Adipocyte (in vitro differentiated cells): ENCODE measurements around the gene SPPL2A.
"Not testable (repeated sequence)": the region's sequence is repeated elsewhere in the genome, so short reads cannot be mapped to it uniquely, and the experiment has no call there.

ENCODE experiments used
- DNase-seq: peaks from one replicate; pipeline ENCODE4 v3.0.0-alpha.2; 2015; ENCODE audit warnings: low read depth
- H3K27me3 ChIP-seq: replicated peaks from 2 replicates; pipeline ENCODE4 v1.7.0; 2013; ENCODE audit warnings: mild to moderate bottlenecking, low read length, moderate library complexity; ENCODE audit not compliant: control insufficient read depth, insufficient read depth
- H3K36me3 ChIP-seq: 2 replicates; pipeline ENCODE4 v1.7.0; 2013; ENCODE audit warnings: low read length, mild to moderate bottlenecking, moderate library complexity; ENCODE audit not compliant: control insufficient read depth, insufficient read depth, severe bottlenecking
- H3K4me1 ChIP-seq: 2 replicates; pipeline ENCODE4 v1.7.0; 2013; ENCODE audit warnings: mild to moderate bottlenecking, low read length, moderate library complexity; ENCODE audit not compliant: control insufficient read depth, insufficient read depth
- H3K4me3 ChIP-seq: 2 replicates; pipeline ENCODE4 v1.7.0; 2013; ENCODE audit warnings: mild to moderate bottlenecking, low read length, moderate library complexity
- H3K9ac ChIP-seq: 2 replicates; pipeline ENCODE4 v1.7.0; 2013; ENCODE audit warnings: mild to moderate bottlenecking, low read length, moderate library complexity
- H3K9me3 ChIP-seq: 2 replicates; pipeline ENCODE4 v1.7.0; 2013; ENCODE audit warnings: mild to moderate bottlenecking, low read length, moderate library complexity; ENCODE audit not compliant: control insufficient read depth

The SPPL2A gene

DNA sequence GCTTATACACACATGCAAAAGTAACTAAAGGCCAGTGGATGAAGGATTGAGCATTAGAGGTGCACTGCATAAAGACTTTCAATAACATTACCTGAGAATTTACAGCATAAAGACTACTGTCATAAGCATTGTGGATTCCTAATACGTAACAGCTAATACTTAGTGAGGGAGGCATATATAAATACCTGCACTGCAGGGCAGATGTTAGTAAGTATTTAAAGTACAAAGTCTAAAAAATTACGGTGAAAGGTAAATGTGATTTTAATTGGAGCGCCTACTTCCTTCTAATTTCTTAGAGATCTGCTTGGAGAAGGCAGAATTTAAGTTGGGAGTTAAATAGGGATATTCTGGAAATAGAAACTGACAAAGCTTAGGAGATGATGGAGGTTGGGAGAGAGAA lies 53.5 kb downstream of the SPPL2A start:
- Histone ChIP-seq H3K27me3 (no peaks in the 10 kb centered on the region), H3K4me3 (no peak overlapping the region), H3K36me3 (peaks cover 19% of the 10 kb centered on the region), H3K9ac (no peak overlapping the region), H3K4me1 (no peaks in the 10 kb centered on the region), H3K9me3 (no peaks in the 10 kb centered on the region)
- DNase-seq = no peak

- H3K4me1 ChIP-seq = no peaks in the 10 kb centered on the region
- H3K36me3 ChIP-seq = peaks cover 24% of the 10 kb centered on the region
- no peak overlapping the region for H3K4me3 ChIP-seq
- no peak overlapping the region for H3K9ac ChIP-seq
- H3K27me3 ChIP-seq = no peaks in the 10 kb centered on the region
- H3K9me3 ChIP-seq = no peaks in the 10 kb centered on the region
- no peak for DNase-seq
Measured at GRCh38 chr15:50710585-50710984, 54.9 kb downstream of the SPPL2A start.

GRCh38 chr15:50707878-50708427 lies 57.6 kb downstream of the SPPL2A start:
- H3K9me3 ChIP-seq = no peaks in the 10 kb centered on the region
- no peaks in the 10 kb centered on the region for H3K4me1 ChIP-seq
- no peak for DNase-seq
- no peaks in the 10 kb centered on the region for H3K27me3 ChIP-seq
- H3K36me3 ChIP-seq = peaks cover 20% of the 10 kb centered on the region
- H3K9ac ChIP-seq = no peak overlapping the region
- H3K4me3 ChIP-seq = no peak overlapping the region

GRCh38 chr15:50702762-50703334 lies 62.7 kb downstream of the SPPL2A start:
- Histone ChIP-seq H3K27me3 (no peaks in the 10 kb centered on the region), H3K4me3 (no peak overlapping the region), H3K4me1 (peaks cover 3% of the 10 kb centered on the region), H3K36me3 (peaks cover 11% of the 10 kb centered on the region), H3K9me3 (no peaks in the 10 kb centered on the region), H3K9ac (no peak overlapping the region)
- peak; percentile 45 for DNase-seq

DNA sequence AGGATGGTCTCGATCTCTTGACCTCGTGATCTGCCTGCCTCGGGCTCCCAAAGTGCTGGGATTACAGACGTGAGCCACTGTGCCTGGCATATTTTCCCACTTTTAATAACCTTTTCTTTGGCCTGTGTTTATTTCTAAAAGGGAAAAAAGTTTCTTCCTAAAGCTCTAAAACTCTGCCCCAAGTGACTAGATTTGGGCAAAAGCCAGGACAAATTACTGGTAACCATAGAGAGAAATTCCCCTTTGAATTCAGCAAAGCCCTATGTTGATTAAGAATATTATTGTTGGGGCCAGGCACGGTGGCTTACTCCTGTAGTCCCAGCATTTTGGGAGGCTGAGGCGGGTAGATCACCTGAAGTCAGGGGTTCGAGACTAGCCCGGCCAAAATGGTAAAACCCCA lies 67.4 kb downstream of the SPPL2A start:
- Histone ChIP-seq H3K27me3 (no peaks in the 10 kb centered on the region), H3K4me1 (peaks cover 7% of the 10 kb centered on the region), H3K36me3 (no peaks in the 10 kb centered on the region), H3K9ac (no peak overlapping the region), H3K9me3 (no peaks in the 10 kb centered on the region), H3K4me3 (no peak overlapping the region)
- peak; percentile 40 for DNase-seq

GRCh38 chr15:50697109-50697797 lies 68.3 kb downstream of the SPPL2A start:
- H3K4me1 ChIP-seq = peaks cover 7% of the 10 kb centered on the region
- H3K9ac ChIP-seq = no peak overlapping the region
- no peaks in the 10 kb centered on the region for H3K9me3 ChIP-seq
- H3K4me3 ChIP-seq = no peak overlapping the region
- H3K27me3 ChIP-seq = no peaks in the 10 kb centered on the region
- no peak for DNase-seq
- H3K36me3 ChIP-seq = no peaks in the 10 kb centered on the region

GRCh38 chr15:50694634-50695165 lies 70.8 kb downstream of the SPPL2A start:
- not testable (repeated sequence) for H3K27me3 ChIP-seq, H3K9me3 ChIP-seq, H3K36me3 ChIP-seq, DNase-seq, H3K4me3 ChIP-seq, H3K4me1 ChIP-seq, H3K9ac ChIP-seq

DNA sequence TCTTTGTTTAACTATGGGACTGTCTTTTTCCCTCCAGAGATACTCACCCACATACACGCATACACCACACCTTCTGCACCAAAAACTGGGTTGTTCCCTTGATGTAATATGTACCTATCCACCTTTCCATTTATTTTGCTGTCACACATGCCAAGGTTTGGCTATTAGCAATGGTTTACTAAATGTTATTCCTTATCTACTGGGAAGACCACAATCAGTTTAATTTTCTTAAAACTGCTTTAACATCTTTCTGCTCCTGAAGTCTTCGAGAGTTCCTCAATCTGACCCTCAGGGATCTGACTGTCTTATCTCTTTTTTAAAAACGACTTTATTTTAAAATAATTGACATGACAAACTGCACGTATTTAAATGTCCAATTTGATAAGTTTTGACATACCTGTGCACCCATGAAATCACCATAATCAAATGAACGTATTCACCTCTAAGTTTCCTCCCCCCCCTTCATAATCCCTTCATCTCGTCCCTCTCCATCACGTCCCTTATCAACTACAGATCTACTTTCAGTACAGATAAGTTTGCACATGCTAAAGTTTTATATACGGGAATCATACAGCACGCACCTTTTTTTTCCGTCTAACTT lies 78.1 kb downstream of the SPPL2A start:
- no peak for DNase-seq
- peak overlapping the region; percentile 99 for H3K4me3 ChIP-seq

GRCh38 chr15:50686469-50687301 lies 78.8 kb downstream of the SPPL2A start, which contains the start of gene TRPM7:
TRPM7 (minus strand) TSS chr15:50686797; CDS start chr15:50686533, 264 bp downstream.
- peak within 1 kb of the TSS; percentile 99 for H3K9ac ChIP-seq
- peaks cover 42% of the 10 kb centered on the region for H3K4me1 ChIP-seq
- H3K9me3 ChIP-seq = no peaks in the 10 kb centered on the region
- peak within 1 kb of the TSS; percentile 99 for H3K4me3 ChIP-seq
- no peaks in the 10 kb centered on the region for H3K27me3 ChIP-seq
- peaks cover 6% of the 10 kb centered on the region for H3K36me3 ChIP-seq
- peak; percentile 97 for DNase-seq

More for the DNA sequence above, 78.1 kb downstream of the SPPL2A start:
- H3K4me1 ChIP-seq = peaks cover 37% of the 10 kb centered on the region
- peak overlapping the region; percentile 99 for H3K9ac ChIP-seq
- peaks cover 6% of the 10 kb centered on the region for H3K36me3 ChIP-seq
- H3K27me3 ChIP-seq = no peaks in the 10 kb centered on the region
- H3K9me3 ChIP-seq = no peaks in the 10 kb centered on the region

DNA sequence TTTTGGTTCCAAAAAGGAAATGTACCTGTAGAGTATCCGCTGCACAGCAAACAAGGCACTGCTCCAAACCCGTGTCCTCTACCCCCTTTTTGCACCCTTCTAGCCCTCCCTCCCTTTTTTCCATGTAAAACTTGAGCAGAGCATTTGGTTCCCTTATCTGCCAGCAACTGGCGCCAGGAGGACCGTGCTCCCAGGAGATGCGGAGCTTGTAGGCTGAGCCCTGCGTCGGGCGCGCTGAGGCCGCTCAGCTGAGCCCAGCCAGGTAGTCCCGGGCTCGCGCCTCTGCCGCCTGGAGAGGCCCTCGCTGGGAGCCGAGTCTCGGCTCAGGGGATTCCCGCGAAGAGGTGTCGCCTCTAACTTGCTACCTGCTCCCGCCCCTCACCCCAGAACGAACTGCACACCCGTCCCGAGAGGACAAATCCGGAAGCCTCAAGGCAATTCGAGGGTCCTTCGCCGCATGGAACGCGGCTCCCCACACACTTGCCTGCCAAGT lies 79.5 kb downstream of the SPPL2A start:
- peak; percentile 74 for DNase-seq
- no peaks in the 10 kb centered on the region for H3K27me3 ChIP-seq
- H3K9ac ChIP-seq = peak overlapping the region; percentile 99
- H3K4me3 ChIP-seq = peak overlapping the region; percentile 99
- peaks cover 6% of the 10 kb centered on the region for H3K36me3 ChIP-seq
- no peaks in the 10 kb centered on the region for H3K9me3 ChIP-seq
- peaks cover 42% of the 10 kb centered on the region for H3K4me1 ChIP-seq
